ENCODE measurements around the gene ITGA3.

ITGA3 gene

DNA sequence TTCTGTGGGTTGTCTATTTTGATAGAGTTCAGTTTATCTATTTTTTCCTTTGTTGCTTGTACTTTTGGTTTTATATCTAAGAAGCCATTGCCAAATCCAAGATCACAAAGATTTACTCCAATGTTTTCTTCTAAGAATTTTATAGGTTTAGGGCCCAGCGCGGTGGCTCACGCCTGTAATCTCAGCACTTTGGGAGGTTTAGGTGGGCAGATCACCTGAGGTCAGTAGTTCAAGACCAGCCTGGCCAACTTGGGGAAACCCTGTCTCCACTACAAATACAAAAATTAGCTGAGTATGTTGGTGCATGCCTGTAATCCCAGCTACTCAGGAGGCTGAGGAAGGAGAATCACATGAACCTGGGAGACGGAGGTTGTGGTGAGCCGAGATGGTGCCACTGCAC is 13.7 kb upstream of the ITGA3 start:
- TF ChIP-seq POLR2A (IDR thresholded peaks at IDR 0.05; ENCODE audit: low read length) = no peak
- no peak for TF ChIP-seq GATA1 (IDR thresholded peaks at IDR 0.05; ENCODE audit: low read depth, low read length)
- no peak for DNase-seq

- TF ChIP-seq POLR2A (IDR thresholded peaks at IDR 0.05; ENCODE audit: low read length) (no peak), GATA1 (IDR thresholded peaks at IDR 0.05; ENCODE audit: low read depth, low read length) (no peak)
- no peak for DNase-seq
These were observed 12.4 kb upstream of the ITGA3 start for GRCh38 chr17:50043290-50044148.

DNA sequence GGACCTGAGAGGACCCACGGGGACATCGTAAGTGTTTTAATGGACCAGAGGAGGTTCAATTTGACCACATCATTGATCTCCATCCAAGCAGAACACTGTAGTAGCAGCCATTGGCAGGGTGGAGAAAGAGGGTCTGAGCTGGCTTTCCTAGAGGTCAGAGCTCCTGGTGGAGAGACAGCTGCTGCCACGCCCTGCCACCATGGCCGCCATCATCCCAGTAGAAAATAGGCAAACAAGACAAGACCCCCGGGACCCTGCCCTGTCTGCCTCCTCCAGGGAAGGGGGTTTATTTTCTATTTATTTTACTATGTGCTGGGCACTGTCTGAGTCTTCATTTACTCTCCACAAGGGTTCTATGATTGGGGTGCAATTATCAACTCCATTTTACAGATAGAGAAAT is 11.4 kb upstream of the ITGA3 start:
- DNase-seq = no peak
- TF ChIP-seq POLR2A (IDR thresholded peaks at IDR 0.05; ENCODE audit: low read length) (no peak), GATA1 (IDR thresholded peaks at IDR 0.05; ENCODE audit: low read depth, low read length) (no peak)

DNA sequence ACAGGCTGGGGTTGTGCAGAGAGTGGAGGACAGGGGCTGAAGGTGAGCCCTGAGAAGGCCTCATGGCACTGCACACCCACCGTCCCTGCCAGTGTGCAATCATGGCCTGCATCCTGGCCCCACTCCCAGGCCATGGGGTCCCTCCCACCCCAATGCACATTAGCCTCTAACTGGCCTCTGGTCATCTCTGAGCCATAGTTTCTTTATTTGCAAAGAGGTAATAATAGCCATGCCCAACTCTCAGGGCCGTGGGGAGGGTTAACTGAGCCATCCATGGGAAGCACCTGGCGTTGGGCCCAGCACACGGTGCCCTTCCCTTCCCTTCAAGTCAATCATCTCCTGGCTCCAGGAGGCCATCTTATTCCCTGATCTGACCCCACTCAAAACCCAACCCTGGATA is 10.8 kb upstream of the ITGA3 start:
- TF ChIP-seq POLR2A (IDR thresholded peaks at IDR 0.05; ENCODE audit: low read length) = no peak
- TF ChIP-seq GATA1 (IDR thresholded peaks at IDR 0.05; ENCODE audit: low read depth, low read length) = no peak
- DNase-seq = no peak

DNA sequence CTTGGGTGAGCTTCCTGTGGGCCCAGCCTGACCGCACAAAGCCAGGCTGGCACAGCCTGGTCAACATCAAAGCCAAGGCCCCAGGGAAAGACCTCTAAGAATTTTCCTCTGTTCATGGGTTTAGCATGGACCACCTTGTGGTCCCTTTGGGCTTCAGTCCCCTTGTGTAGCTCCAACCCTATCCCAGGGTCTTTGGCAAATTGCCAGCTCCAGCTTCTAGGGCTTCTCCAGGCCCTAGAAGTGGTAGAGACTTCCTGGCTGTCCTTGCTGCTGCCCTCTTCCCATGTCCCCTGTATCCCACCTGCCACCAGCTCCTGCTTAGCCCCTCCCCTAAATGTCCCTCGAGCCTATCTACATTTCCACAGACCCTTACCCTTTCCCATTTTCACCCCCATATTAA is 9.7 kb upstream of the ITGA3 start:
- TF ChIP-seq POLR2A (IDR thresholded peaks at IDR 0.05; ENCODE audit: low read length) = no peak
- no peak for TF ChIP-seq GATA1 (IDR thresholded peaks at IDR 0.05; ENCODE audit: low read depth, low read length)
- DNase-seq = no peak

GRCh38 chr17:50046667-50047066 is 9.2 kb upstream of the ITGA3 start:
- TF ChIP-seq GATA1 (IDR thresholded peaks at IDR 0.05; ENCODE audit: low read depth, low read length) (no peak), POLR2A (IDR thresholded peaks at IDR 0.05; ENCODE audit: low read length) (no peak)
- no peak for DNase-seq

GRCh38 chr17:50047083-50047482 is 8.8 kb upstream of the ITGA3 start:
- TF ChIP-seq POLR2A (IDR thresholded peaks at IDR 0.05; ENCODE audit: low read length) = no peak
- no peak for TF ChIP-seq GATA1 (IDR thresholded peaks at IDR 0.05; ENCODE audit: low read depth, low read length)
- no peak for DNase-seq

DNA sequence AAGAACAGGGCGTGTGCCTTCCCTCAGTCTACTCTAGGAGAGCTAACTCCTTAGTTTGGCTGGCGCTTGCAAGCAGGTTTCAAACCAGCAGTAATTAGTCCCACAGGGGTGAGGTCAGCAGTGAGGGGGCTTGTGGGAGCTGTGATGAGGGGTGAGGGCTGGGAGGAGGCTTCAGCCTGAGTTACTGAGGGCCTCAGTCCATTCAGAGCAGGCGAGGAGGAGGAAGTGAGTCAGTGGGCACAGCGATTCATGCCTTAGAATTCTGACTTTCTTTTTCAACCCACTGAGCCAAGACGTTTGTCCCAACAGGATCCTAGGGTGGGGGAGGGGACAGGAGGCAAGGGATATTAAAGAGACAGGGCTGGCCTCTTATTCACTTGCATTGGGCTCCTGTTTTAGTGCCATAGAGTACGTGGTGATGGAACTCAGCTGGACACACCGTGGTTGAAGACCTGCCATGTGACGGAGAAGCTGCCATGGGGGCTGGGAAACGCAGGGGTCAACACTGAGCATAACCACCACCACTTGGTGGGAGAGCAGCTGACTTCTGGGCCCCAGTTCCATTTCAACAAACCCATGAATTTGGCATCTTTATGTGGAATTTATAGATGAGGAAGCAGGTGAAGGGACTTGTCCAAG is 8.3 kb upstream of the ITGA3 start:
- TF ChIP-seq POLR2A (IDR thresholded peaks at IDR 0.05; ENCODE audit: low read length) (no peak), GATA1 (IDR thresholded peaks at IDR 0.05; ENCODE audit: low read depth, low read length) (no peak)
- no peak for DNase-seq

DNA sequence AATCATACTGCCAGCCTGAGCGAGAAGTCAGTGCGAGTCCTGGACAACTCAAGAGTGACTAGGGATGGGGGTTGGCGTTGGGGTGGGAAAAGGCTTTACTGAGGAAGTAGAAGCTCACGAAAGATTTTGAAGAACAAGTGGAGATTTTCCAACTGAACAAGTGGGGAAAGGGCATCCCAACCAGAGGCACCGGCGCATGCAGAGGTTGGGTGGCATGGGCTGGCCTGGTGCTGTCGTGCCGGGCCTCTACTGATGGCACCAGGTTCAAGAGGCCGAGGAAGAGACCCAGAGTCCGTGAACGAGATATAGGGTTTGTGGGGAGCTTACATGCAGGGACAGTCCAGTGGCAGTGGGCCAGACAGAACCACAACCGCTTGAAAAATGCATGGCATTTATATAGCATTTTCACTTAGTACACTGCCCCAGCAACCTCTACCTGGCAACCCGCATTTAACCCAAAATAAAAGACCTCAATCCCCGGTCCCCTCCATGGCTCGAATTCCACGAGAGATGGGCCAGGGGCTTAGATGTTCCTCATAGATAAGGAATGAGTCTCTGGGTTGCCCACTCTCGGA is 7.7 kb upstream of the ITGA3 start:
- DNase-seq = no peak
- no peak for TF ChIP-seq GATA1 (IDR thresholded peaks at IDR 0.05; ENCODE audit: low read depth, low read length)
- no peak for TF ChIP-seq POLR2A (IDR thresholded peaks at IDR 0.05; ENCODE audit: low read length)

- DNase-seq = no peak
These were observed 6.9 kb upstream of the ITGA3 start for GRCh38 chr17:50048988-50049387.

DNA sequence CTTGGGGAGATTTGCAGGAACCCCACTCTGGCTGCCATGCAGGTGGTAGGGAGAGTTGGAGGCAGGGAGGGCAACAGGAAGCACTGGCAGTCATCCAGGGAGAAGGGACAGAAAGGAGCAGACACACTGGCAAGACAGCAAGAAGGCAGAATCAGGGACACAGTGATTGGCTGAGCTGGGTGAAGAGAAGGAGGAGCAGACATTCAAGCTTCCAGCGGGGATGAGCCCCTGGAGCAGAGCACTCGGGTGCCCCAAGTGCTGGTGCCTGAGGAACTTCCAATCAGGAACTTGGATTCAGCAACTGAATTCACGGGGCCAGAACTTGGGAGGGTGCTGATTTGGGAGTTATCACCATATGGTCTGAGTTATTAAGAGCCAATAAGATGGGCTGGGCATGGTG is 6.3 kb upstream of the ITGA3 start:
- DNase-seq = no peak
- no peak for TF ChIP-seq GATA1 (IDR thresholded peaks at IDR 0.05; ENCODE audit: low read depth, low read length)
- TF ChIP-seq POLR2A (IDR thresholded peaks at IDR 0.05; ENCODE audit: low read length) = no peak

More at GRCh38 chr17:50048988-50049387, 6.9 kb upstream of the ITGA3 start:
- TF ChIP-seq POLR2A (IDR thresholded peaks at IDR 0.05; ENCODE audit: low read length) = no peak
- no peak for TF ChIP-seq GATA1 (IDR thresholded peaks at IDR 0.05; ENCODE audit: low read depth, low read length)

GRCh38 chr17:50050431-50051032 is 5.4 kb upstream of the ITGA3 start:
- DNase-seq = no peak
- no peak for TF ChIP-seq POLR2A (IDR thresholded peaks at IDR 0.05; ENCODE audit: low read length)
- no peak for TF ChIP-seq GATA1 (IDR thresholded peaks at IDR 0.05; ENCODE audit: low read depth, low read length)

DNA sequence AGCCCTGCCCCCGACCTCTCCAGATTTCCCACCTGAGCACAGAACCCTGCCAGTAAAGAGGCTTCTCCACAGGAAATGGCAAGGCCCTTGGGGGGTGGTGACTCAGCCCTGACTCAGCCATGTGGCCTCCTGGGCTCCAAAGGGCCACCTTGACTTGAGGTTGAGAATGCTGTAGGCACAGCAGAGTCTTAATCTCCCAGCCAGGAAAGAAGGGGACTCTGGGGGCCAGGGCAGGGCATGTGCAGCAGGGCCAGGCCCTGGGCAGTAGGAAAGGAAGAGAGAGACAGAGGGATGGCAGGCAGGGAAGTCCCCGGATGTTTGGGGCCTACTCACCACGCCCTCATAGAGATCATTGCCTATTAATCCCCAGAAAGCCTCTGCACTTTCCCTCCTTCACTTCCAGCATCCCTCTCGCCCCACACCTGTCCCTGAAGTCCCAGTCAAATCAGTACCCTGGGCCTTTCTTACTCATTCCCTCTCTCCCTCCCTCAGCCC is 4.8 kb upstream of the ITGA3 start:
- DNase-seq = peak in 1 of 2 experiments; percentile 19
- no peak for TF ChIP-seq POLR2A (IDR thresholded peaks at IDR 0.05; ENCODE audit: low read length)
- TF ChIP-seq GATA1 (IDR thresholded peaks at IDR 0.05; ENCODE audit: low read depth, low read length) = no peak

- DNase-seq = no peak
- TF ChIP-seq GATA1 (IDR thresholded peaks at IDR 0.05; ENCODE audit: low read depth, low read length) (no peak), POLR2A (IDR thresholded peaks at IDR 0.05; ENCODE audit: low read length) (no peak)
These were observed 4.3 kb upstream of the ITGA3 start for GRCh38 chr17:50051606-50052005.

Measured in erythroblast (primary cell).